Panc1 (cell line): ENCODE results near the gene SDF2L1. TPM values are rescaled to one million over a fixed set of nuclear protein-coding genes. Genes with fewer than 3 reads are reported as not detected.

Experiments
- ATAC-seq: fragments of 200-7000 bp; cut with Tn5 transposase; 2 replicates; pipeline ENCODE4 v1.9.1; 2020; ENCODE audit warnings: mild to moderate bottlenecking, moderate library complexity
- BruUV-seq: library from RNA; stranded (reverse); fragments of 400-500 nt; replicated peaks from 2 replicates; lab custom pipeline; 2021; lab: Mats Ljungman, UMichigan
- CTCF ChIA-PET: fragments of 300-600 bp; sonication (Branson Sonifier 250); formaldehyde crosslinking; loops from one replicate; lab custom pipeline; 2022; ENCODE audit warnings: antibody characterized with exemption; lab: Charles Lee
- POLR2A ChIA-PET: fragments of 300-600 bp; sonication (Branson Sonifier 250); formaldehyde crosslinking; loops from one replicate; lab custom pipeline; 2022; ENCODE audit warnings: antibody characterized with exemption; lab: Charles Lee
- DNase-seq: peaks from one replicate; pipeline ENCODE4 v3.0.0-alpha.2; 2010; ENCODE audit warnings: low read depth, low spot score
- H3K27ac ChIP-seq: 2 replicates; pipeline ENCODE4 v1.5.1; 2011; ENCODE audit warnings: mild to moderate bottlenecking, low read length, inconsistent platforms
- H3K27me3 ChIP-seq: fragments of 200-500 bp; sonication (Bioruptor generic); 2 replicates; pipeline ENCODE4 v1.6.0; 2014; ENCODE audit warnings: low read length, inconsistent platforms; ENCODE audit not compliant: control insufficient read depth, insufficient read depth
- H3K36me3 ChIP-seq: fragments of 200-500 bp; sonication (Bioruptor generic); 2 replicates; pipeline ENCODE4 v1.5.1; 2014; ENCODE audit warnings: inconsistent platforms, mild to moderate bottlenecking, low read length, moderate library complexity; ENCODE audit not compliant: control insufficient read depth, insufficient read depth
- H3K4me1 ChIP-seq: 2 replicates; pipeline ENCODE4 v1.5.1; 2011; ENCODE audit warnings: inconsistent platforms, mild to moderate bottlenecking, low read length, moderate library complexity; ENCODE audit not compliant: control insufficient read depth, insufficient read depth
- H3K4me3 ChIP-seq, 2 experiments: 2 replicates each; pipeline ENCODE4 v1.5.1; 2011 to 2012; ENCODE audit warnings: low read depth in 2 of 2, low read length in 2 of 2, mild to moderate bottlenecking in 2 of 2, inconsistent platforms in 1 of 2, moderate library complexity in 1 of 2
- H3K9me3 ChIP-seq: fragments of 200-500 bp; sonication (Bioruptor generic); 2 replicates; pipeline ENCODE4 v1.5.1; 2014; ENCODE audit warnings: low read depth, mild to moderate bottlenecking, inconsistent platforms, low read length, moderate library complexity; ENCODE audit not compliant: control insufficient read depth, insufficient read depth
- POLR2AphosphoS5 ChIP-seq: IDR thresholded peaks from 2 replicates; pipeline ENCODE4 v1.6.1; 2012; ENCODE audit warnings: mild to moderate bottlenecking, low read depth, low read length, moderate library complexity
- SIN3A ChIP-seq: IDR thresholded peaks from 2 replicates; pipeline ENCODE4 v1.6.1; 2012; ENCODE audit warnings: low read depth, mild to moderate bottlenecking, low read length, moderate library complexity, borderline replicate concordance; ENCODE audit not compliant: insufficient read depth
- TCF7L2 ChIP-seq: IDR thresholded peaks from 2 replicates; pipeline ENCODE4 v1.6.1; 2011; ENCODE audit warnings: mild to moderate bottlenecking, low read depth, low read length, inconsistent platforms
- in situ Hi-C: cut with HindIII; loops from 2 replicates; pipeline ENCODE4 v1.10.0; 2016; ENCODE audit warnings: low sequenced_read_pairs, low pct_unique_long_range_greater_than_20kb
- intact Hi-C: fragments of 100-400 bp; cut with micrococcal nuclease; formaldehyde crosslinking; loops from one replicate; pipeline ENCODE4 v1.10.0; 2022; ENCODE audit not compliant: unreplicated experiment
- total RNA-seq: library from RNA; stranded (reverse); gene quantifications from one replicate; pipeline ENCODE4 v1.2.1, GENCODE V29; 2021; ENCODE audit not compliant: unreplicated experiment
- TF ChIP-seq, protein P1 (sequence below): fragments of 450-650 bp; IDR thresholded peaks from 2 replicates; pipeline ENCODE4 v1.5.1; 2017; ENCODE audit warnings: mild to moderate bottlenecking
- TF ChIP-seq, protein P2 (sequence below), 2 experiments: IDR thresholded peaks; 2 replicates each; pipeline ENCODE4 v1.6.1; 2011 to 2012; ENCODE audit warnings: low read depth in 2 of 2, control low read depth in 1 of 2, low read length in 1 of 2, mild to moderate bottlenecking in 1 of 2, moderate library complexity in 1 of 2; ENCODE audit not compliant: insufficient read depth in 1 of 2

Gene SDF2L1
- total RNA-seq, 1 experiment from 2014 or later = 66.0 TPM

DNA sequence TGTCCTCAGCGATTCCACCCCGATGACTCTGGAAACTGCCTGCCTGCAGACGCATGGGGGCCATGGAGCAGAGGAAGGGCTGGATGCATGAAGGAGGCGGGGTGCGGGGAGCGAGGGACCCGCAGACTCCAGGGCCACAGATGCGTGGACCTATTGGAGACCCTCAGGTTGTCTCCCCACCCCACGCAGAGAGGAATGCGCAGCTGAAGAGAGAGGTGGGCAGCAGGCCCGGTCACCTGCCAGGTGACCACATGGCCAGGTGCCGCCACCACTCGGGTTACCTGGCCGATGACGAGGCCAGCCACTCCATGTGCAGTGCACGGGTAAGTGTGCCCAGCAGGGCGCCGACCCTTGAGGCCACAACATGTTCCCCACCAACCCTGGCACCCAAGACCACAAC lies 9.2 kb upstream of the SDF2L1 start:
- in situ Hi-C loops (no loop called here), intact Hi-C loops (no loop called here)
- no peaks in the 10 kb centered on the region for H3K27me3 ChIP-seq
- H3K36me3 ChIP-seq = no peaks in the 10 kb centered on the region
- POLR2A ChIA-PET = no interaction called here
- CTCF ChIA-PET = no interaction called here
- H3K4me1 ChIP-seq = peaks cover 4% of the 10 kb centered on the region
- no peaks in the 10 kb centered on the region for H3K9me3 ChIP-seq
- TF ChIP-seq SIN3A (no peak), POLR2AphosphoS5 (no peak), TCF7L2 (no peak)
- TF ChIP-seq, protein P1, sequence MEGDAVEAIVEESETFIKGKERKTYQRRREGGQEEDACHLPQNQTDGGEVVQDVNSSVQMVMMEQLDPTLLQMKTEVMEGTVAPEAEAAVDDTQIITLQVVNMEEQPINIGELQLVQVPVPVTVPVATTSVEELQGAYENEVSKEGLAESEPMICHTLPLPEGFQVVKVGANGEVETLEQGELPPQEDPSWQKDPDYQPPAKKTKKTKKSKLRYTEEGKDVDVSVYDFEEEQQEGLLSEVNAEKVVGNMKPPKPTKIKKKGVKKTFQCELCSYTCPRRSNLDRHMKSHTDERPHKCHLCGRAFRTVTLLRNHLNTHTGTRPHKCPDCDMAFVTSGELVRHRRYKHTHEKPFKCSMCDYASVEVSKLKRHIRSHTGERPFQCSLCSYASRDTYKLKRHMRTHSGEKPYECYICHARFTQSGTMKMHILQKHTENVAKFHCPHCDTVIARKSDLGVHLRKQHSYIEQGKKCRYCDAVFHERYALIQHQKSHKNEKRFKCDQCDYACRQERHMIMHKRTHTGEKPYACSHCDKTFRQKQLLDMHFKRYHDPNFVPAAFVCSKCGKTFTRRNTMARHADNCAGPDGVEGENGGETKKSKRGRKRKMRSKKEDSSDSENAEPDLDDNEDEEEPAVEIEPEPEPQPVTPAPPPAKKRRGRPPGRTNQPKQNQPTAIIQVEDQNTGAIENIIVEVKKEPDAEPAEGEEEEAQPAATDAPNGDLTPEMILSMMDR = no peak
- TF ChIP-seq, protein P2, sequence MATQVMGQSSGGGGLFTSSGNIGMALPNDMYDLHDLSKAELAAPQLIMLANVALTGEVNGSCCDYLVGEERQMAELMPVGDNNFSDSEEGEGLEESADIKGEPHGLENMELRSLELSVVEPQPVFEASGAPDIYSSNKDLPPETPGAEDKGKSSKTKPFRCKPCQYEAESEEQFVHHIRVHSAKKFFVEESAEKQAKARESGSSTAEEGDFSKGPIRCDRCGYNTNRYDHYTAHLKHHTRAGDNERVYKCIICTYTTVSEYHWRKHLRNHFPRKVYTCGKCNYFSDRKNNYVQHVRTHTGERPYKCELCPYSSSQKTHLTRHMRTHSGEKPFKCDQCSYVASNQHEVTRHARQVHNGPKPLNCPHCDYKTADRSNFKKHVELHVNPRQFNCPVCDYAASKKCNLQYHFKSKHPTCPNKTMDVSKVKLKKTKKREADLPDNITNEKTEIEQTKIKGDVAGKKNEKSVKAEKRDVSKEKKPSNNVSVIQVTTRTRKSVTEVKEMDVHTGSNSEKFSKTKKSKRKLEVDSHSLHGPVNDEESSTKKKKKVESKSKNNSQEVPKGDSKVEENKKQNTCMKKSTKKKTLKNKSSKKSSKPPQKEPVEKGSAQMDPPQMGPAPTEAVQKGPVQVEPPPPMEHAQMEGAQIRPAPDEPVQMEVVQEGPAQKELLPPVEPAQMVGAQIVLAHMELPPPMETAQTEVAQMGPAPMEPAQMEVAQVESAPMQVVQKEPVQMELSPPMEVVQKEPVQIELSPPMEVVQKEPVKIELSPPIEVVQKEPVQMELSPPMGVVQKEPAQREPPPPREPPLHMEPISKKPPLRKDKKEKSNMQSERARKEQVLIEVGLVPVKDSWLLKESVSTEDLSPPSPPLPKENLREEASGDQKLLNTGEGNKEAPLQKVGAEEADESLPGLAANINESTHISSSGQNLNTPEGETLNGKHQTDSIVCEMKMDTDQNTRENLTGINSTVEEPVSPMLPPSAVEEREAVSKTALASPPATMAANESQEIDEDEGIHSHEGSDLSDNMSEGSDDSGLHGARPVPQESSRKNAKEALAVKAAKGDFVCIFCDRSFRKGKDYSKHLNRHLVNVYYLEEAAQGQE (IDR thresholded peaks at IDR 0.05; ENCODE audit: insufficient read depth in 1 of 2, low read depth in 2 of 2, low read length in 1 of 2) = no peak
- H3K4me3 ChIP-seq = no peak overlapping the region
- DNase-seq (no peak), ATAC-seq (no peak)
- H3K27ac ChIP-seq = no peak overlapping the region
- no TSS peak for BruUV-seq

DNA sequence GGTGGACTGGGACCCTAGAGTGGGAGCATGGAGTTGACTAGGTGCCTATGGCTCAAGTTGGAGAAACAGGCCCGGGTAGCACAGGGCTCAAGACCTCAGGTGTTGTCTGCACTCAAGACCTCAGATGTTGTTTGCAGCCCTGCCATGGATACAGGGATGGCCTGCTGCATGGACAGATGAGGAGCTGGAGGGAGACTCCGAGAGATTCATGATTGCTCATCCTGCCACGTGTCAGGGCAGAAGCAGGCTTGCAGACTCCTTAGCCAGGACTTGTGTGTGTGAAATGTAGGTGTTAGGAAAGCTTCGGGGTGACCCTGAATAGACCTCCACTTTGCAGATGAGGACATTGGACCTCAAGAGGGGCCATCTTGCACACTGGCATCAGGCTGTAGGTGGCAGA lies 8.6 kb upstream of the SDF2L1 start:
- no TSS peak for BruUV-seq
- intact Hi-C loops = no loop called here
- ChIA-PET POLR2A (no interaction called here), CTCF (no interaction called here)
- in situ Hi-C loops = no loop called here
- no peaks in the 10 kb centered on the region for H3K9me3 ChIP-seq
- H3K4me1 ChIP-seq = no peaks in the 10 kb centered on the region; the same call in 1 of the 2 replicates
- no peaks in the 10 kb centered on the region for H3K36me3 ChIP-seq
- TF ChIP-seq TCF7L2 (no peak), POLR2AphosphoS5 (no peak), SIN3A (no peak)
- TF ChIP-seq, protein P1 = no peak
- TF ChIP-seq, protein P2 (IDR thresholded peaks at IDR 0.05; ENCODE audit: insufficient read depth in 1 of 2, low read depth in 2 of 2, low read length in 1 of 2) = no peak
- H3K4me3 ChIP-seq = no peak overlapping the region
- H3K27ac ChIP-seq = no peak overlapping the region
- no peaks in the 10 kb centered on the region for H3K27me3 ChIP-seq
- DNase-seq = no peak
- ATAC-seq = no peak
